ENCODE results near the gene OR1E1.

DNA sequence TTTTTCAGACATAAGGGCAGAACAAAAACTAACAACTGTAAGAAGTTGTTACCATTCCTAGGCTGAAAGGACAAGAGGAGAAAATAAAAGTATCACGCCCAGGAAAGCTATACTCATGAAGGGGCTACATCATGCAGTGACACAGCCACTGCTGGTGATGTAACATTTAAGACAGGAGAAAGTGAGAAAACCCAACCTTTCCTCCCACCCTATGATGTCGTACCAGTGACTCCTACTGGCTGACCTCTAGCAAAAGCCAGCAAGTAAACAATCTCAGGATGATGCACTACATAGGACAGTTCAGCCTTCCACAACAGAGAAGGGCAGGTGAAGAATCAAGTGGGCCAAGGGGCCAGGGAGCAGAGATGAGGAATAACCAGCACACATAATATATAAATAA is 49.4 kb upstream of the OR1E1 start:
- no peak for TF ChIP-seq ZFP69B (tag by site-specific recombination; IDR thresholded peaks at IDR 0.05)
- TF ChIP-seq, protein P1, sequence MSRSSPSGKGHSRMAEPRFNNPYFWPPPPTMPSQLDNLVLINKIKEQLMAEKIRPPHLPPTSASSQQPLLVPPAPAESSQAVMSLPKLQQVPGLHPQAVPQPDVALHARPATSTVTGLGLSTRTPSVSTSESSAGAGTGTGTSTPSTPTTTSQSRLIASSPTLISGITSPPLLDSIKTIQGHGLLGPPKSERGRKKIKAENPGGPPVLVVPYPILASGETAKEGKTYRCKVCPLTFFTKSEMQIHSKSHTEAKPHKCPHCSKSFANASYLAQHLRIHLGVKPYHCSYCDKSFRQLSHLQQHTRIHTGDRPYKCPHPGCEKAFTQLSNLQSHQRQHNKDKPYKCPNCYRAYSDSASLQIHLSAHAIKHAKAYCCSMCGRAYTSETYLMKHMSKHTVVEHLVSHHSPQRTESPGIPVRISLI (tag by site-specific recombination; IDR thresholded peaks at IDR 0.05) = no peak
- TF ChIP-seq, protein P2, sequence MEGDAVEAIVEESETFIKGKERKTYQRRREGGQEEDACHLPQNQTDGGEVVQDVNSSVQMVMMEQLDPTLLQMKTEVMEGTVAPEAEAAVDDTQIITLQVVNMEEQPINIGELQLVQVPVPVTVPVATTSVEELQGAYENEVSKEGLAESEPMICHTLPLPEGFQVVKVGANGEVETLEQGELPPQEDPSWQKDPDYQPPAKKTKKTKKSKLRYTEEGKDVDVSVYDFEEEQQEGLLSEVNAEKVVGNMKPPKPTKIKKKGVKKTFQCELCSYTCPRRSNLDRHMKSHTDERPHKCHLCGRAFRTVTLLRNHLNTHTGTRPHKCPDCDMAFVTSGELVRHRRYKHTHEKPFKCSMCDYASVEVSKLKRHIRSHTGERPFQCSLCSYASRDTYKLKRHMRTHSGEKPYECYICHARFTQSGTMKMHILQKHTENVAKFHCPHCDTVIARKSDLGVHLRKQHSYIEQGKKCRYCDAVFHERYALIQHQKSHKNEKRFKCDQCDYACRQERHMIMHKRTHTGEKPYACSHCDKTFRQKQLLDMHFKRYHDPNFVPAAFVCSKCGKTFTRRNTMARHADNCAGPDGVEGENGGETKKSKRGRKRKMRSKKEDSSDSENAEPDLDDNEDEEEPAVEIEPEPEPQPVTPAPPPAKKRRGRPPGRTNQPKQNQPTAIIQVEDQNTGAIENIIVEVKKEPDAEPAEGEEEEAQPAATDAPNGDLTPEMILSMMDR (tag by site-specific recombination; IDR thresholded peaks at IDR 0.05) = no peak
- TF ChIP-seq ZFHX2 (tag by site-specific recombination; conservative IDR thresholded peaks at IDR 0.05) = no peak
- TF ChIP-seq ZNF223 (tag by site-specific recombination; IDR thresholded peaks at IDR 0.05) = no peak
- TF ChIP-seq, protein P3, sequence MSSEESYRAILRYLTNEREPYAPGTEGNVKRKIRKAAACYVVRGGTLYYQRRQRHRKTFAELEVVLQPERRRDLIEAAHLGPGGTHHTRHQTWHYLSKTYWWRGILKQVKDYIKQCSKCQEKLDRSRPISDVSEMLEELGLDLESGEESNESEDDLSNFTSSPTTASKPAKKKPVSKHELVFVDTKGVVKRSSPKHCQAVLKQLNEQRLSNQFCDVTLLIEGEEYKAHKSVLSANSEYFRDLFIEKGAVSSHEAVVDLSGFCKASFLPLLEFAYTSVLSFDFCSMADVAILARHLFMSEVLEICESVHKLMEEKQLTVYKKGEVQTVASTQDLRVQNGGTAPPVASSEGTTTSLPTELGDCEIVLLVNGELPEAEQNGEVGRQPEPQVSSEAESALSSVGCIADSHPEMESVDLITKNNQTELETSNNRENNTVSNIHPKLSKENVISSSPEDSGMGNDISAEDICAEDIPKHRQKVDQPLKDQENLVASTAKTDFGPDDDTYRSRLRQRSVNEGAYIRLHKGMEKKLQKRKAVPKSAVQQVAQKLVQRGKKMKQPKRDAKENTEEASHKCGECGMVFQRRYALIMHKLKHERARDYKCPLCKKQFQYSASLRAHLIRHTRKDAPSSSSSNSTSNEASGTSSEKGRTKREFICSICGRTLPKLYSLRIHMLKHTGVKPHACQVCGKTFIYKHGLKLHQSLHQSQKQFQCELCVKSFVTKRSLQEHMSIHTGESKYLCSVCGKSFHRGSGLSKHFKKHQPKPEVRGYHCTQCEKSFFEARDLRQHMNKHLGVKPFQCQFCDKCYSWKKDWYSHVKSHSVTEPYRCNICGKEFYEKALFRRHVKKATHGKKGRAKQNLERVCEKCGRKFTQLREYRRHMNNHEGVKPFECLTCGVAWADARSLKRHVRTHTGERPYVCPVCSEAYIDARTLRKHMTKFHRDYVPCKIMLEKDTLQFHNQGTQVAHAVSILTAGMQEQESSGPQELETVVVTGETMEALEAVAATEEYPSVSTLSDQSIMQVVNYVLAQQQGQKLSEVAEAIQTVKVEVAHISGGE (tag by site-specific recombination; conservative IDR thresholded peaks at IDR 0.05; ENCODE audit: low read depth) = no peak
- TF ChIP-seq ZNF174 (tag by site-specific recombination; IDR thresholded peaks at IDR 0.05) = no peak
- TF ChIP-seq, protein P4, sequence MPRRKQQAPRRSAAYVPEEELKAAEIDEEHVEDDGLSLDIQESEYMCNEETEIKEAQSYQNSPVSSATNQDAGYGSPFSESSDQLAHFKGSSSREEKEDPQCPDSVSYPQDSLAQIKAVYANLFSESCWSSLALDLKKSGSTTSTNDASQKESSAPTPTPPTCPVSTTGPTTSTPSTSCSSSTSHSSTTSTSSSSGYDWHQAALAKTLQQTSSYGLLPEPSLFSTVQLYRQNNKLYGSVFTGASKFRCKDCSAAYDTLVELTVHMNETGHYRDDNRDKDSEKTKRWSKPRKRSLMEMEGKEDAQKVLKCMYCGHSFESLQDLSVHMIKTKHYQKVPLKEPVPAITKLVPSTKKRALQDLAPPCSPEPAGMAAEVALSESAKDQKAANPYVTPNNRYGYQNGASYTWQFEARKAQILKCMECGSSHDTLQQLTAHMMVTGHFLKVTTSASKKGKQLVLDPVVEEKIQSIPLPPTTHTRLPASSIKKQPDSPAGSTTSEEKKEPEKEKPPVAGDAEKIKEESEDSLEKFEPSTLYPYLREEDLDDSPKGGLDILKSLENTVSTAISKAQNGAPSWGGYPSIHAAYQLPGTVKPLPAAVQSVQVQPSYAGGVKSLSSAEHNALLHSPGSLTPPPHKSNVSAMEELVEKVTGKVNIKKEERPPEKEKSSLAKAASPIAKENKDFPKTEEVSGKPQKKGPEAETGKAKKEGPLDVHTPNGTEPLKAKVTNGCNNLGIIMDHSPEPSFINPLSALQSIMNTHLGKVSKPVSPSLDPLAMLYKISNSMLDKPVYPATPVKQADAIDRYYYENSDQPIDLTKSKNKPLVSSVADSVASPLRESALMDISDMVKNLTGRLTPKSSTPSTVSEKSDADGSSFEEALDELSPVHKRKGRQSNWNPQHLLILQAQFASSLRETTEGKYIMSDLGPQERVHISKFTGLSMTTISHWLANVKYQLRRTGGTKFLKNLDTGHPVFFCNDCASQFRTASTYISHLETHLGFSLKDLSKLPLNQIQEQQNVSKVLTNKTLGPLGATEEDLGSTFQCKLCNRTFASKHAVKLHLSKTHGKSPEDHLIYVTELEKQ (tag by site-specific recombination; IDR thresholded peaks at IDR 0.05; ENCODE audit: borderline replicate concordance) = no peak
- no peak for TF ChIP-seq MYNN (tag by site-specific recombination; IDR thresholded peaks at IDR 0.05; ENCODE audit: borderline replicate concordance)
- TF ChIP-seq KLF7 (tag by site-specific recombination; IDR thresholded peaks at IDR 0.05; ENCODE audit: borderline replicate concordance) = no peak
- no peak for TF ChIP-seq FEZF1 (tag by site-specific recombination; IDR thresholded peaks at IDR 0.05)
- TF ChIP-seq, protein P5, sequence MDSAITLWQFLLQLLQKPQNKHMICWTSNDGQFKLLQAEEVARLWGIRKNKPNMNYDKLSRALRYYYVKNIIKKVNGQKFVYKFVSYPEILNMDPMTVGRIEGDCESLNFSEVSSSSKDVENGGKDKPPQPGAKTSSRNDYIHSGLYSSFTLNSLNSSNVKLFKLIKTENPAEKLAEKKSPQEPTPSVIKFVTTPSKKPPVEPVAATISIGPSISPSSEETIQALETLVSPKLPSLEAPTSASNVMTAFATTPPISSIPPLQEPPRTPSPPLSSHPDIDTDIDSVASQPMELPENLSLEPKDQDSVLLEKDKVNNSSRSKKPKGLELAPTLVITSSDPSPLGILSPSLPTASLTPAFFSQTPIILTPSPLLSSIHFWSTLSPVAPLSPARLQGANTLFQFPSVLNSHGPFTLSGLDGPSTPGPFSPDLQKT (IDR thresholded peaks at IDR 0.05; ENCODE audit: borderline replicate concordance, low read depth, low read length) = no peak
- TF ChIP-seq ZNF560 (tag by site-specific recombination; IDR thresholded peaks at IDR 0.05; ENCODE audit: borderline replicate concordance) = no peak
- no peak for TF ChIP-seq TCF7L2 (IDR thresholded peaks at IDR 0.05; ENCODE audit: borderline replicate concordance, low read depth, low read length)

All from HEK293 (cell line).